Neutrophil (primary cell): ENCODE results near the gene CTBP2.

Experiments
- H3K27ac ChIP-seq: fragments of 200-600 bp; sonication (generic); 2 replicates; pipeline ENCODE4 v1.5.1; 2016; ENCODE audit warnings: mild to moderate bottlenecking, moderate library complexity
- H3K27me3 ChIP-seq: fragments of 200-600 bp; sonication (generic); 2 replicates; pipeline ENCODE4 v1.6.0; 2016; ENCODE audit warnings: mild to moderate bottlenecking
- H3K36me3 ChIP-seq: fragments of 200-600 bp; sonication (generic); 2 replicates; pipeline ENCODE4 v1.5.1; 2017
- H3K4me1 ChIP-seq, 2 experiments: fragments of 200-600 bp in 1 of 2; sonication (generic) in 1 of 2; 1 replicate in 1 of 2; 2 replicates in 1 of 2; pipeline versions ENCODE4 v1.5.1 to v1.6.1; 2013 to 2016; ENCODE audit warnings: low read depth in 1 of 2, low read length in 1 of 2, mild to moderate bottlenecking in 1 of 2, moderate library complexity in 1 of 2; ENCODE audit not compliant: control insufficient read depth in 1 of 2, insufficient read depth in 1 of 2
- H3K4me3 ChIP-seq, 2 experiments: fragments of 200-600 bp in 1 of 2; sonication (generic) in 1 of 2; 1 replicate in 1 of 2; 2 replicates in 1 of 2; pipeline ENCODE4 v1.5.1; 2013 to 2016; ENCODE audit warnings: low read depth in 1 of 2, low read length in 1 of 2, mild to moderate bottlenecking in 1 of 2, moderate library complexity in 1 of 2
- H3K9me3 ChIP-seq: fragments of 200-600 bp; sonication (generic); 2 replicates; pipeline ENCODE4 v1.5.1; 2016
- CTCF ChIP-seq: fragments of 200-600 bp; sonication (generic); IDR thresholded peaks from 2 replicates; pipeline ENCODE4 v1.5.1; 2016; ENCODE audit warnings: antibody characterized with exemption

CTBP2 gene

GRCh38 chr10:124953421-124953820, 206.9 kb downstream of the CTBP2 start:
- Histone ChIP-seq H3K4me1 (peaks cover 25 to 26% of the 10 kb centered on the region in 2 experiments), H3K27me3 (no peaks in the 10 kb centered on the region), H3K27ac (peak overlapping the region; percentile 19), H3K9me3 (no peaks in the 10 kb centered on the region), H3K36me3 (peaks cover 17% of the 10 kb centered on the region), H3K4me3 (no peak overlapping the region)
- TF ChIP-seq CTCF: no peak

- Histone ChIP-seq H3K9me3 (no peaks in the 10 kb centered on the region), H3K36me3 (peaks cover 22% of the 10 kb centered on the region), H3K27ac (no peak overlapping the region), H3K27me3 (no peaks in the 10 kb centered on the region), H3K4me1 (peaks cover 12 to 13% of the 10 kb centered on the region in 2 experiments), H3K4me3 (no peak overlapping the region)
- TF ChIP-seq CTCF: no peak
Observed at GRCh38 chr10:124952123-124952522, 208.2 kb downstream of the CTBP2 start.

- no peaks in the 10 kb centered on the region for H3K9me3 ChIP-seq
- H3K4me1 ChIP-seq: peaks cover 6 to 9% of the 10 kb centered on the region in 2 experiments
- H3K4me3 ChIP-seq: no peak overlapping the region
- H3K27me3 ChIP-seq: no peaks in the 10 kb centered on the region
- no peak overlapping the region for H3K27ac ChIP-seq
- H3K36me3 ChIP-seq: peaks cover 22% of the 10 kb centered on the region
- no peak for TF ChIP-seq CTCF
Observed at GRCh38 chr10:124949543-124949942, 210.8 kb downstream of the CTBP2 start.

GRCh38 chr10:124946945-124947344, 213.4 kb downstream of the CTBP2 start:
- no peaks in the 10 kb centered on the region for H3K9me3 ChIP-seq
- no peak overlapping the region for H3K27ac ChIP-seq
- peaks cover 18 to 21% of the 10 kb centered on the region in 2 experiments for H3K4me1 ChIP-seq
- no peak for TF ChIP-seq CTCF
- peaks cover 30% of the 10 kb centered on the region for H3K36me3 ChIP-seq
- H3K4me3 ChIP-seq: no peak overlapping the region
- H3K27me3 ChIP-seq: no peaks in the 10 kb centered on the region

- no peaks in the 10 kb centered on the region for H3K27me3 ChIP-seq
- H3K36me3 ChIP-seq: peaks cover 22% of the 10 kb centered on the region
- no peak overlapping the region for H3K4me3 ChIP-seq
- no peak overlapping the region for H3K27ac ChIP-seq
- TF ChIP-seq CTCF: no peak
- peaks cover 18 to 27% of the 10 kb centered on the region in 2 experiments for H3K4me1 ChIP-seq
- H3K9me3 ChIP-seq: no peaks in the 10 kb centered on the region
Observed at GRCh38 chr10:124944982-124945381, 215.4 kb downstream of the CTBP2 start.
